HG03095 (cell line): ENCODE measurements around the gene ZNF614.
"Not testable (repeated sequence)": the region's sequence is repeated elsewhere in the genome, so short reads cannot be mapped to it uniquely, and the experiment has no call there.

Experiments
- ATAC-seq: cut with Tn5 transposase; IDR thresholded peaks from one replicate; pipeline ENCODE4 v1.9.1; 2021; ENCODE audit warnings: moderate library complexity; ENCODE audit not compliant: unreplicated experiment

The ZNF614 gene

DNA sequence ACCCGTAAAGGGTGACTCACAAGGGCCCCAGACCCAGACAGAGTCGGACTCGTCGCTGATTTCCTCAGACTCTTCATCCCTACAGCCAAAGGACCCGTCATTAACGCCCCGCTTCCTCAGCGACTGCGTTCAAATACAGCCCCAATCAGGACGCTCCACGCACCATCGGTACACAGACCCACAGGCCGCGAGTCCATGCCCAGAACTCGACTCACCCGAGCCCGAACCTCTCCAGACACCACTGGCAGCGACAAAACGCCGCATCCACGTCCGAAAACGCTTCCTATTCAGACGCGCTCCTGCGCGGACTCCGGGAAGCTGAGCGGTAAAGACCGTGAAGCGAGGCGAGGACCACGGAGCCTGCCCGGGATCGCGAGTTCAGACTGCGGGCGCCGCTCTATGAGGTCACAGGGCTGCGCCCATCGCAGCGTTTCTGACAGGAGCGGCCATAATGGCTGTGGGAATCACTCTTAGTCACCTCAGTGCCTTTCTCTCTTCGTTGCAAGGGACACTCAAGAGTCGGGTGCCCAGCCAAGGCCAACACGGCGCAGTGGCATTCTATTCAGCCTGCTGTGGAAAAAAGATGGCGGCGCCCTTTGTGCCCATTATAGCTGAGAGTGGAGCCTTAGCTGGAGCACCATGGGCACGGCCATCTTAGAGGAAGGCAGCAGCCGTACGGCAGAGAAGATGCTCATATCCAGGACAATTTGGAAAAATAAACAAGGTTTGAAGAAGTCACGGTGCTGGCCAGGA lies at the start of gene ZNF614:
Gene ZNF614 (minus strand): TSS at position 353 of the 753 bp plus-strand sequence. CDS start 2,634 bp downstream, outside the sequence.
- ATAC-seq: no peak

DNA sequence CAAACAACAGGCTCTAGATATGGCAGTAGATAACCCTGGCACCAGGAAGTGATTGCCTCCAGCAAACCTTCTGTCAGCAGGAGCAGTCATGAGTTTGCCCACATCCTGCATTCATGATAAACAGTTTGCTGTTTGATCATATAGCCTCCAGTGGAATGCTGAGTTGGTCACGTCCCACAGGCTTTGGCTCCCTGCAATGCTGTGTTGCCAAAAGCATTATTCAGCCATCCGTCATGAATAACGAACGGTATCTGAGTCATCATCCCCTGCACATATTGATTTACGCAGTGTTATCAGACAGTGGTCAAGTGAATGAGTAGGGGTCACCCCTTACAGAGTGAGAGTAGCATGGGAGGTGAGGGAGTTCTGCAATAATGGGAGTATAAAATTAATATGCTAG lies 42.3 kb upstream of the ZNF614 start:
- ATAC-seq: no peak

DNA sequence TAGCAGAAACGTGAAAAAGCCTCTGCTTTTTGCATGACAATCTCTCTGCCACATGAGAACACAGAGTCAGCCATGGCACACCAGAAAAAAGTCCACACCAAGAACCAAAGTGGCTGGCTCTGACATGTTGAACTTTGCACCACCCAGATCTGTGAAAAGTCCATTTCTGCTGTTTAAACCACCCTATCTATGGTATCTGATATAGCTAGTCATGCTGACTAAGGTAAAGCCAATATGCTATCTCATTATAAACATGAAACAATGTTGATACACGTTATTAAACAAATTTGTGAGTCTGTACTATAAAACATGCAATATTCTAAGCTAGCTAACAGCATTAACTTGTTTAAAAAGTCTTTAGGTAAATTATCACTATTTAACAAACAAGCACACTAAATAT lies 41.5 kb upstream of the ZNF614 start:
- ATAC-seq: no peak

DNA sequence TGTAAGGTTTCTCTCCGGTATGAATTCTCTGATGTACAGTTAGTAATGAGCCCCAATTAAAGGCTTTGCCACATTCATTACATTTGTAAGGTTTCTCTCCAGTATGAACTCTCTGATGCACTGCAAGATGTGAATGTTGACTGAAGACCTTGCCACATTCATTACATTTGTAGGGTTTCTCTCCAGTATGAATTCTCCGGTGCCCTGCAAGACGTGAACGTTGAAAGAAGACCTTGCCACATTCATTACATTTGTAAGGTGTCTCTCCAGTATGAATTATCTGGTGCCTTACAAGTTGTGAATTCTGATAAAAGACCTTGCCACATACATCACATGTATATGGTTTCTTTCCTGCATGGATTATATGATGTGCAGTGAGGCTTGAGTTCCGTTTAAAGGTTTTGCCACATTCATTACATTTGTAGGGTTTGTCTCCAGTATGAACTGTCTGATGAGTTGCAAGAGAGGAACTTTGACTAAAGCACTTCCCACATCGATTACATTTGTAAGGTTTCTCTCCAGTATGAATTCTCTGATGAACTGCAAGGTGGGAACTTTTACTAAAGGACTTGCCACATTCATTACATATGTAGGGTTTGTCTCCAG lies 38.2 kb upstream of the ZNF614 start:
- ATAC-seq: no peak

DNA sequence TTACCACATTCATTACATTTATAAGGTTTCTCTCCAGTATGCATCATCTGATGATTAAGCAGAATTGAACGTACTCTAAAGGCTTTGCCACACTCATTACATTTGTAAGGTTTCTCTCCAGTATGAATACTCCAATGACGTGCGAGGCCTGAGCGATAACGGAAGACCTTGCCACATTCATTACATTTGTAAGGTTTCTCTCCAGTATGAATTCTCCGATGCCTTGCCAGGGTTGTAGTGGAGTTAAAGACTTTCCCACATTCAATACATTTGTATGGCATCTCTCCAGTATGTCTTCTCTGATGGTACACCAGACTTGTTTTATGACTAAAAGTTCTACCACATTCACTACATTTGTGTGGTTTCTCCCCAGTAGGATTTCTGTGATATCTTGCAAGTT lies 37.2 kb upstream of the ZNF614 start:
- no peak for ATAC-seq

DNA sequence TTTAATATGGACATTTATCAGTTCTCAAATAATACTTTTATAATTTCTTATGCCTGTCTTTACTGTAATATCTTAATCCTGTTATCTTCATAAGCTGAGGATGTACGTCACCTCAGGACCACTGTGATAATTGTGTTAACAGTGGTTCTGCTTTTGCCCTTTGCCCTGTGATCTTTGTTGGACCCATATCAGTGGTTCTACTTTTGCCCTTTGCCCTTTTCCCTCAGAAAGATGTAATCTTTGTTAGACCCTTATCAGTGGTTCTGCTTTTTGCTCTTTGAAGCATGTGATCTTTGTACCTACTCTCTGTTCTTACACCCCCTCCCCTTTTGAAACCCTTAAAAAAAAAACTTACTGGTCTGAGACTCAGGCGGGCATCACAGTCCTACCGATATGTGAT lies 28.3 kb upstream of the ZNF614 start:
- not testable (repeated sequence) for ATAC-seq

DNA sequence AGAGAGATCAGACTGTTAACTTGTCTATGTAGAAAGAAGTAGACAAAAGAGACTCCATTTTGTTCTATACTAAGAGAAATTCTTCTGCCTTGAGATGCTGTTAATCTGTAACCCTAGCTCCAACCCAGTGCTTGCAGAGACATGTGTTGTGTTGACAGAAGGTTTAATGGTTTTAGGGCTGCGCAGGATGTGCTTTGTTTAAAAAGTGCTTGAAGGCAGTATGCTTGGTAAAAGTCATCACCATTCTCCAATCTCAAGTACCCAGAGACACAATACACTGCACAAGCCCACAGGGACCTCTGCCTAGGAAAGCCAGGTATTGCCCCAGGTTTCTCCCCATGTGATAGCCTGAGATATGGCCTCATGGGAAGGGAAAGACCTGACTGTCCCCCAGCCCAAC lies 23.6 kb upstream of the ZNF614 start:
- not testable (repeated sequence) for ATAC-seq

DNA sequence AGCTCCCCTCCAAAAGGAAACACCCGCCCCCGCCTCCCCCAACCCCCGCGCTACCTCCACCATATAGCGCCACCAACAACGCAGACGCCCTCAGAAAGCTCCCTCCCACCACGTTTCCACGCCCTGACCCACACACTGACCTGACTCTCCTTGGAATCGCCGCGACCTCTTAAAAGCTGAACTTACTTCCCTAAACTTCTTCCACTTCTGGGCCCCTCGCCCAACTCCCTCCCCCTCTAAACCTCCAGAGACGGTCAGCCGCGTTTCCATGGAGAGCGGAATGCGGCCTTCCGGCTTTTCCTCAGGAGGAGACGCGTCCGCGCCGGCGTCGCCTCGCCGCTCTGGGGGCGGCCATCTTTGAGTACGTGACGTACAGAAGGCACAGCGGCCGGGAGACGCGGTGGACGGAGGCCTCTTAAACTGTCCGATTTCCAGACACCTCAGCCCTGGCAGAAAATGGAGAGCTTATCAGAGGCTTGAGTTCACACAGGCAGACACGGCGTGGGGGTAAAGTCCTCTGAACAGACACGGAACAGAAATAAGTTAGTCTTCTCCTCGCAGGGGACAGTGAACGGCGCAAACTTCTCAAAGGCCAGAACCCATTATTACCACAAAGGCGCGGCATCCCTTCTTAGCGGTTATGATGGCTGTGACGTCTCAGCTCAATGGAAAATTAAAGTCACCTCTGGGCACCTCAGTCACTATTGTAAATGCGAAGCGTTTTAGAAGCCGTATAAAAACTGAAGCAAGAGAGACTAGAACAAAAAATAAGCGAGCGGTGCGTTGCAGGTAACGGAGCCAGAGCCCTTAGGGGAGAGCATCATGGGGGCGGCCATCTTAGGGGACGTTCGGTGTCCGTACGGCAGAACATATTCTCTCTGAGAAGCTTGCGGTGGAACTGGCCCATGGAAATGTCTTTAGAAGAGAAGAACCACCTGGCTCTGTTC lies 20.6 kb upstream of the ZNF614 start, which contains the start of gene ZNF432:
Gene ZNF432 (minus strand): TSS at position 284 of the 947 bp plus-strand sequence. CDS start 1,970 bp downstream, outside the sequence.
- ATAC-seq: peak; percentile 81

DNA sequence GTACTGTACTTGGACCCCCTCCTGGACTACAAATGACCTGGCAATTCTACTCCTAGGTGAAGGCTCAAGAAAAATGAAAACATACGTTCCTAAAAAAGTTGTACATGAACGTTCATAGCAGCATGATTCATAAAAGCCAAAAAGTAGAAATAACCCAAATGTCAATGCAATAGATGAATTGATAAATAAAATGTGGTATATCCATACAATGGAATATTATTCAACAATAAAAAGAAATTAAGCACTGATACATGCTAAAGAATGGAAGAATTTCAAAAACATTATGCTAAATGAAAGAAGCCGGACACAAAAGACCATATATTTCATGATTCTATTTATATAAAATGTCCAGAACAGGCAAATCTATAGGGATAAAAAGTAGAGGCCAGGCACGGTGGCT lies 11.0 kb upstream of the ZNF614 start:
- ATAC-seq: no peak

DNA sequence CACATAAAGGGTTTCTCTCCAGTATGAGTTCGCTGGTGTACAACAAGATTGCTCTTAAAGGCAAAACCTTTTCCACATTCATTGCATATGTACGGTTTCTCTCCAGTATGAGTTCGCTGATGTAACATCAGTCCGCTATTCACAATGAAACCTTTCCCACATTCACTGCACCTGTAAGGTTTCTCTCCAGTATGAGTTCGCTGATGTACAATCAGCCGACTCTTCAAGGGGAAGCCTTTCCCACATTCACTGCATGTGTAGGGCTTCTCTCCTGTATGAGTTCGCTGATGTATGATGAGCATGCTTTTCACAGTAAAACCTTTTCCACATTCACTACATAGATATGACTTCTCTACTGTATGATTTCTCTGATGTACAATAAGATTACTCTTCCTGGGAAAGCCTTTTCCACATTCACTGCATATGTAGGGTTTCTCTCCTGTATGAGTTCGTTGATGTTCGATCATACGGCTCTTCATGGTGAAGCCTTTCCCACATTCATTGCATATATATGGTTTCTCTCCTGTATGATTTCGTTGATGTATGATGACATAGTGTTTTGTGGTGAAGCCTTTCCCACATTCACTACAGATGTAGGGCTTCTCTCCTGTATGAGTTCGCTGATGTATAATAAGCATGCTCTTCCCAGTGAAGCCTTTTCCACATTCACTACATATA lies 6.0 kb upstream of the ZNF614 start:
- ATAC-seq: no peak

DNA sequence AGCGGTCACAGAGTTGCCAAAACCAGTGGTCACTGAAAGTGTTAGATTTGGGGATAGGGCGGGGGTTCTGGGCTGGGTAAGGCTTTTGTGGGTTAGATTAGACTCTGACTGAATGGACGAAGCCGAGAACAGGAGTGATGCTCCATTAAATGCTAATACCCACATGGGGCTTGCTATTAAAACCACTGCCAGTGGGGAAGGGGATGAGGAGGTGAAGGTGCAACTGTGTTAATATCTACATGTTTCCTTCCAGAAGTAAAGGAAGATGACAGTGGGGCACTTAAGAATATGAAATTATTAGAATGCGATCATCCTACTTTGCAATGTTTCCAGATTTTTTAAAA lies 573 bp upstream of the ZNF614 start:
- ATAC-seq: no peak

DNA sequence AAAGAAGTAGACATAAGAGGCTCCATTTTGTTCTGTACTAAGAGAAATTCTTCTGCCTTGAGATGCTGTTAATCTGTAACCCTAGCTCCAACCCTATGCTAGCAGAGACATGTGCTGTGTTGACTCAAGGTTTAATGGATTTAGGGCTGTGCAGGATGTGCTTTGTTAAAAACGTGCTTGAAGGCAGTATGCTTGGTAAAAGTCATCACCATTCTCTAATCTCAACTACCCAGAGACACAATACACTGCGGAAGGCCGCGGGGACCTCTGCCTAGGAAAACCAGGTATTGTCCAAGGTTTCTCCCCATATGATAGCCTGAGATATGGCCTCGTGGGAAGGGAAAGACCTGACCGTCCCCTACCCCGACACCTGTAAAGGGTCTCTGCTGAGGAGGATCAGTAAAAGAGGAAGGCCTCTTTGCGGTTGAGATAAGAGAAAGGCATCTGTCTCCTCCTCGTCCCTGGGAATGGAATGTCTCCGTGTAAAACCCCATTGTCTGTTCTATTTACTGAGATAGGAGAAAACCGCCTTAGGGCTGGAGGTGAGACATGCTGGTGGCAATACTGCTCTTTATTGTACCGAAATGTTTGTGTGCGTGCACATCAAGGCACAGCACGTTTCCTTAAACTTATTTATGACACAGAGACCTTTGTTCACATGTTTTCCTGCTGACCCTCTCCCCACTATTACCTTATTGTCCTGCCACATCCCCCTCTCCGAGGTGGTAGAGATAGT lies 1.8 kb downstream of the ZNF614 start:
- ATAC-seq: not testable (repeated sequence)

DNA sequence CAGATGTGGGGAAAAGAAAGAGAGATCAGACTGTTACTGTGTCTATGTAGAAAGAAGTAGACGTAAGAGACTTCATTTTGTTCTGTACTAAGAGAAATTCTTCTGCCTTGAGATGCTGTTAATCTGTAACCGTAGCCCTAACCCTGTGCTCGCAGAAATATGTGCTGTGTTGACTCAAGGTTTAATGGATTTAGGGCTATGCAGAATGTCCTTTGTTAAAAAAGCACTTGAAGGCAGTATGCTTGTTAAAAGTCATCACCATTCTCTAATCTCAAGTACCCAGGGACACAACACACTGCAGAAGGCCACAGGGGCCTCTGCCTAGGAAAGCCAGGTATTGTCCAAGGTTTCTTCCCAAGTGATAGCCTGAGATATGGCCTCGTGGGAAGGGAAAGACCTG lies 3.7 kb downstream of the ZNF614 start:
- ATAC-seq: not testable (repeated sequence)

DNA sequence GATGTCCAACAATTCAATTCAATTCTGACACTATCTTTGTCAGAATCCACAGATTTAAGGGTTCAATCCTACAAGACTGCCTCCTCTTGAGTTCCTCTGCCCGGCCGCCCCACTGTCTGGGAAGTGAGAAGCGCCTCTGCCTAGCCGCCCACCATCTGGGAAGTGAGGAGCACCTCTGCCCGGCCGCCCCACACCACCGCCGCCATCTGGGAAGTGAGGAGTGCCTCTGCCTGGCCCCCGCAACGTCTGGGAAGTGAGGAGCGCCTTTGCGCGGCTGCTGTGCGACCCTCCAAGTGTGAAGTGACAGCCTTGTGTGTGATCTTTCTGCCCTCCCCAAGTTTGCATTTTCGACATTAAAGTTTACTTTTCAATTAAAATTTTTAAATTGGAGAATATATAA lies 6.0 kb downstream of the ZNF614 start:
- ATAC-seq: no peak

DNA sequence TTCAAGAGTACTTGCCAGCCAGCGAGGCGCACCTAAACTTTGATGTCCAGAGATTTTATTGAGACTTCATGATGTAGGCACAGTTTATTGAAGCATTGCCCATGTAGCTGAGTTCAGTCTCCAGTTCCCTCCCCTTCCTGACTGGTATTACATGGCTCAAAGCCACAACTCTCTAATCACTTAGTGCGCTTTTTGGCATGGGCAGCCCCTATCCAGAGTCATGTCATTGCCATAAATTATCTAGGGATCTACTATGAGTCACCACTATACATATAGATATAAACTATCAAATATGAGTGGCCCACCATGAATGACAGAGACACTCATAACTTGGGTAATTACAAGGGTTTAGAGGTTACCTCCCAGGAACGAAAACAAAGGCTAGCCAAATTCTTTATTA lies 7.7 kb downstream of the ZNF614 start:
- no peak for ATAC-seq

DNA sequence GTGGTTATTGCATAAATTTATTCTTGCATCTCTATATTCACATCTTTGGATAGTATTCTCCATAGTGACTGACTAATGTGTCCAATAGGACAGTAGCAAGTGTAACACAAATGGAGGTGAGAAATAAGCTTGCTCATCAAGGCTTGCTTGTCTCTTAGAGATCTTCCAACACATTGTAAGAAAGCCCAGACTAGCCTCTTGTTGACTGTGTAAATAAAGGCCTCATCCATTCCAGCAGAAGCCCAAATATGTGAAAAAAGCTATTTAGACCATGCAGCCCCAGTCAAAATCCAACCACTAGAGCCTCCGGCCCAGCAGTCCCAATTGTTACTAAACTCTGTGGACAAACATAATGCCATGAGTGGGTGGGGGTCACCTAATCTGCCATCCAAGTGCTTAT lies 17.5 kb downstream of the ZNF614 start:
- no peak for ATAC-seq

DNA sequence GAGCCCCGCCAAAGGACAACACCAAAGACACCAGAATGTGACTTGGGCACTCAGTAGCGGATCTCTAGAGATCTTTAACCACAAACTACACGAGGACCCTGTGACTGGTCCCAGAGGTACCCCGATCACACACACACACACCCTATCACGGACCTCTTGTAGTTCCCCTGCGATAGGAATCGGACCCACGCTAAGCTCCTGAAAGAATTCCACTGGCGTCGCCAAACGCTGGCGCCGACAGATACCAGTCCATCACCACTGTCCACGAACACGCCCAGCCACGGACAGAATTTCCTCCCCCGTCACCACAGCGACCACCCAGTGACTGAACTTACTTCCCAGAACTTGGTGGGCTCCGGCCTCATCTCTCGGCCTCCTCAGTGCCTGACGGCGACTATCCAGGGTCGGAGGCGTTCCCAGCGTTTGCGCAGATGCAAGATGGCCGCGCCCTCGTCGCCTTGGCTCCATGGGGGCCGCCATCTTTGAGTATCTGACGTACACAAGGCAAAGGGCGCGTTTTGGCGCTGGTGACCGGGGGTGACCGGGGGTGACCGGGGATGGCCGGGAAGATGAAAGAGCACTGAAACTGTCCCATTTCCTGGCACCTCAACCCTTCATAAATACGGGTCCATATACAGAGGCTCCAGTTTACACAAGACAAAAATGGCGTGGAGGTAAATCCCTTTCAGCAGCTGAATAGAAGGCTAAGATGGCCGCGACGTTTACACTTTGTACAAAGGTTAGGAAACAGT lies 20.2 kb downstream of the ZNF614 start, which contains the start of gene ZNF615:
Gene ZNF615 (minus strand): TSS at position 406 of the 752 bp plus-strand sequence. CDS start 4,500 bp downstream, outside the sequence.
- peak; percentile 81 for ATAC-seq

DNA sequence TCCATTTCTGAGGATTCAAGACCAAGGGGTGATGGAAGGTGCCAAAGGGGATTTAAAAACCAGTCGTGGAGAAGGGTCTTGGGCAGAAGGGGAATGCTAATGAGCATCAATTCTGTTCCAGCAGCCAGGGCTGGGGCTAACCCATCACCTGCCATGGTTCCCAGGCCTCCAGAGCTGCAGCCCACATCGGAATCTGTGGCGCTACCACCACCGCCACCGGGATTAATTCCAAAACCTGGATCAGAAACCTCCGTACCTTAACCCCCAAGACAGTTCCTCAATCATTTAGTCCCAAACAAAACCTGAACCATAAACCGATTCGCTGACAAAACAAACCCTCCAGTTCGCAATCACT lies 20.8 kb downstream of the ZNF614 start:
- no peak for ATAC-seq

DNA sequence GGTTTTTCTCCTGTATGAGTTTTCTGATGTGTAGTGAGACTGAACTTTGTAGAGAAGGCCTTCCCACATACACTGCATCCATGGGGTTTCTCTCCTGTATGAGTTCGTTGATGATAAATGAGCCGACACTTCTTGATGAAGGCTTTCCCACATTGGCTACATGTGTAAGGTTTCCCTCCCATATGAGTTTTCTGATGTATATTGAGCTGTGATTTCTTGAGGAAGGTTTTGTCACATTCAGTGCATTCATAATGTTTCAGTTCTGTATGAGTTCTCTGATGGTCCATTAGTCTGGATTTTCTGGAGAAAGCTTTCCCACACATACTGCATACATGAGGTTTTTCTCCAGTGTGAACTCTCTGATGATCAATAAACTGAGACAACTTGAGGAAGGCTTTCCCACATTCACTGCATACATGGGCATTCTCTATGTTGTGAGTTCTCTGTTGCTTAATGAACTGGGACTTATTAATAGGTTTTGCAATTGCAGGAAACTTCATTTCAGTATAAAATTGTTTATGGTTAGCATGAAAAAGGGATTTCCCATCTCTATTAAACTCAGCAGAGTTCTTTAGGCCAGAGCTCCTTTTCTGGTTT lies 34.0 kb downstream of the ZNF614 start:
- ATAC-seq: no peak
